NCI-H2171 treated with DMSO at 0.1 percent for 48 hours (cell line): Measurements from ENCODE around the gene NFIC.

ENCODE experiments used
- DNase-seq: peaks from one replicate; lab custom pipeline; 2025; lab: John Stamatoyannopoulos, UW

NFIC gene

DNA sequence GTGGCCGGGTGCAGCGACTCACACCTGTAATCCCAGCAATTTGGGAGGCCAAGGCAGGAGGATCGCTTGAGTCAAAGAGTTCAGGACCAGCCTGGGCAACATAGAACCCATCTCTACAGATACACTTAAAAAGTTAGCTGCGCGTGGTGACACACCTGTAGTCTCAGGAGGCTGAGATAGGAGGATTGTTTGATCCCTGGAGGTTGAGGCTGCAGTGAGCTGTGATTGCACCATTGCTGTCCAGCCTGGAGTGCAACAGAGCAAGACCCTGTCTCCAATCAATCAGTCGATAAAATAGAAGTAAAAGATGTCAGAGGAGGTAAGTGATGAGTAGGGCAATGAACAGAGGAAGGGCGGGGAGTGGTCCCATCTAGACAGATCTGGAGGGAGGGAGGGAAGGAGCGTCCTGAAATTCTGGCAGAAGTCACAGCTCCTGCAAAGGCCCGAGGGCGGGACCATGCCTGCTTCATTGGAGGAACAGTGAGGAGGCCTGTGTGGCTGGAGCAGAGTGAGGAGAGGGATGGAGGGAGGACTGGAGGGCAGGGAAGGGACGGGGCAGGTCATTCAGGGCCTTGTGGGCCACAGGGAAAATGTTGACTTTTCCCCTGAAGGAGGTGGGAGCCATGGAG lies 104.2 kb downstream of the NFIC start:
- no peak for DNase-seq

DNA sequence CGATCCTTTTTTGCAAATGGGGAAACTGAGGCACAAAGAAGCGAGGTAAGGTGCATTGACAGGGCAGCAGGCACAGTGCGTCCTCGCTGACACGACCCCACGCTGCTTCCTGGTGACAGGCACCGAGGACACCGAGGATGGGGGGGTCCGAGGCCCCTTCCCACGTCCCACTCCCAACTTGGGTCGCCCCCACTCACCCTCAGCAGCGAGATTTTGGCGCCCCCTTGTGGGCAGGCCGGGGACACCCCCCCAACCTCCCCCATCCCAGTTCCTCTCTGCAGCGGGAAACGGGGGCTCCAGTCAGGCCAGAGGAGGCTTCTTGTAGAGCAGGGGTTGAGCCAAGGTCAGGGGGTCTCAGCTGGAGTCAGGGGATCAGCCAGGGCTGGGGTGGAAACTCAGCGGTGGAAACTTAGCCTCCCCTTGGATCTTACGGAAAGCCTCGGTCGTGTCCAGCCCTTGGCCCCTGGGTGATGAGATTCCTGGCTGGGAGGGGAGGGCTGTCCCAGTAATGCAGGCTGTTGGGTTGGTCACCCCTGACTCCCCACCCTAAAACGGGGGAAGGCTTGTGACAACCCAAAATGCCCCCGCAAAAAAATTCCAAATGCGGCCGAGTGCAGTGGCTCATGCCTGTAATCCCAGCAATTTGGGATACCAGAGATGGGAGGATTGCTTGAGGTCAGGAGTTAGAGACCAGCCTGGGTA lies 105.7 kb downstream of the NFIC start:
- no peak for DNase-seq

DNA sequence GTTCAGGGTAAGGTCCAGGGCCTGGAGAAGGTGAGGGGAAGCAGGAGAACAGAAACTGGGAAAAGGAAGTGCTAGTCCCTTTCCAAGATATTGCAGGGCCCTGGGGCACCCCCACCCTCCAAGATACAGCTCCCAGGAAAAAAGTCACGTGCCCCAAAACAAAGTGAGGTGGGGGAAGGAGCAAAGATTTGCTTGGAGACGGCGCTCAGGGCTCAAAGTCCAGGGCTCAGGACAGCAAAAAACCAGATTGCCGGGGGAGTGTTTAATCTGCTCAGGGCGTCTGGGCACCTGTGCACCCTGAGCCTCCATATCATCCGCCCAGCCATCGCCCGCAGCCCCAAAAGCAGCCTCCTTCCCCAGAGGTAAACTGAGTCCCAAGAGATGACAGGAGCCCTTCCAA lies 107.6 kb downstream of the NFIC start:
- DNase-seq, result no peak

DNA sequence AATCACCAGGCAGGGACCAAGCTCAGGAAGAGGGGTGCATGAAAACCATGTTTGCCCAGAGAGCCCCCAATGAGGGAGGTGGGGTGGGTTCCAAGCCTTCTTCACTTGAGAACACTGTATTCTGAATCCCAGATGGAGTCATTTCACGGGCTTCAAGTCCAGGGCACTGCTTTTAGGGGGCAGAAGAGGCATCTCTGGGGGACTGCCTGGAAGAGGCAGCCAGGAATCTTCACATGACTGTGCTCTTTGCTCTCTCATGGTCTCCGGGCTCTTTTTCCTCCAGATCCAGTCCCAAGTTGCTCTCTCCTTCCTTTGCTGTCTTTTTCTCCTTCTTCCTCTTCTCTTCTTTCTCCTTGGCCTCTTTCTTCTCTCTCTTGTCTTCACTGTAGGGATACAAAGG lies 108.2 kb downstream of the NFIC start:
- no peak for DNase-seq

DNA sequence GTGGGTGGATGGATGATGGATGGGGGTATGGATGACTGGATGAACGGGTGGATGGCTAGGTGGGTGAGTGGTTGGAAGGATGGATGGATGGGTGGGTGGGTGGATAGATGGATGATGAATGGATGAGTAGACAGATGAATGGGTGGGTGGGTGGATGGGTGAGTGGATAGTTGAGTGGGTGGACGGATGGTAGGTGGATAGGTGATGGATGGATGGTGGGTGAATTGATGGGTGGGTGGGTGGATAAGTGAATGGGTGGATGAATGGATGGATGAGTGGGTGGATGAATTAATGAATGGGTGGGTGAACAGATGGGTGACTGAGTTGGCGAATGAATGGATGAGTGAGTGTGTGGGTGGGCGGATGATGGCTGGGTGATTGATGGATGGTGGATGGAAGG lies 109.1 kb downstream of the NFIC start:
- no peak for DNase-seq

DNA sequence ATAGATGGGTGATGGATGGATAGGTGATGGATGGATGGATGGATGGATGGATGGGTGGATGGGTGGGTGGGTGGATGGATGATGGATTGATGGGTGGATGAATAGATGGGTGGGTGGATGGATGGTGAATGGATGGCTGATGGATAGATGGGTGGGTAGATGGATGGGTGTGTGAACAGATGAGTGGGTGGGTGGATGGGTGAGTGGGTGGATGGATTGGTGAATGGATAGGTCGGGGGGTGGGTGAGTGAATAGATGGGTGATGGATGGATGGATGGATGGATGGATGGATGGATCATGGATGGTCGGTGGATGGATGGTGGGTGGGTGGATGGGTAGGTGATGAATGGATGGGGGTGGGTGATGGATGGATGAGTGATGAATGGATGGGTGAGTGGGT lies 110.4 kb downstream of the NFIC start:
- no peak for DNase-seq

DNA sequence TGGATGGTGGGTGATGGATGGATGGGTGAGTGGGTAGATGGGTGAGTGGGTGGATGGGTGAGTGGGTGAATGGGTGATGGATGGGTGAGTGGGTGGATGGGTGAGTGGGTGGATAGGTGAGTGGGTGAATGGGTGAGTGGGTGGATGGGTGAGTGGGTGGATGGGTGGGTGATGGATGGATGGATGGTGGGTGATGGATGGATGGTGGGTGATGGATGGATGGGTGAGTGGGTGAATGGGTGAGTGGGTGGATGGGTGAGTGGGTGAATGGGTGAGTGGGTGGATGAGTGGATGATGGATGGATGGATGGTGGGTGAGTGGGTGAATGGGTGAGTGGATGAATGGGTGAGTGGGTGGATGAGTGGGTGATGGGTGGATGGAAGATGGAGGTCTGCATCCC lies 111.1 kb downstream of the NFIC start:
- DNase-seq, result no peak

DNA sequence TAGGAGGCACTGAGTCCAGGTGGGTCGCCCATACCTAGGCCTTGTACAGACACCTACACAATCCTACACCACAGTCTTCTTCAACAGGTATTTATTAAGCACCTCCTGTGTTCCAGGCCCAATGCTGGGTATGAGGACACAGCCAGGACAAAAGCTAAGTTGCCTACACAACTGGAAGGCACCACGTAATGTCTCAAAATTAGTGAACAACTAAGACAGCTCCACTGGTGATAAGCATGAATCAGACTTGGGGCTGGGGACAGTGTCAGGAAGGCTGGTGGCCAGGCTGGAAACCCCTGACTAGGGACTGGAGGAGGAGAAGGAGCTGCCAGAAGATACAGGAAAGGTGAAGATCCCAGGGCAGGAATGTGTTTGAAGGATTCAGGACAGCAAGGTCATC lies 111.6 kb downstream of the NFIC start:
- DNase-seq, result no peak

DNA sequence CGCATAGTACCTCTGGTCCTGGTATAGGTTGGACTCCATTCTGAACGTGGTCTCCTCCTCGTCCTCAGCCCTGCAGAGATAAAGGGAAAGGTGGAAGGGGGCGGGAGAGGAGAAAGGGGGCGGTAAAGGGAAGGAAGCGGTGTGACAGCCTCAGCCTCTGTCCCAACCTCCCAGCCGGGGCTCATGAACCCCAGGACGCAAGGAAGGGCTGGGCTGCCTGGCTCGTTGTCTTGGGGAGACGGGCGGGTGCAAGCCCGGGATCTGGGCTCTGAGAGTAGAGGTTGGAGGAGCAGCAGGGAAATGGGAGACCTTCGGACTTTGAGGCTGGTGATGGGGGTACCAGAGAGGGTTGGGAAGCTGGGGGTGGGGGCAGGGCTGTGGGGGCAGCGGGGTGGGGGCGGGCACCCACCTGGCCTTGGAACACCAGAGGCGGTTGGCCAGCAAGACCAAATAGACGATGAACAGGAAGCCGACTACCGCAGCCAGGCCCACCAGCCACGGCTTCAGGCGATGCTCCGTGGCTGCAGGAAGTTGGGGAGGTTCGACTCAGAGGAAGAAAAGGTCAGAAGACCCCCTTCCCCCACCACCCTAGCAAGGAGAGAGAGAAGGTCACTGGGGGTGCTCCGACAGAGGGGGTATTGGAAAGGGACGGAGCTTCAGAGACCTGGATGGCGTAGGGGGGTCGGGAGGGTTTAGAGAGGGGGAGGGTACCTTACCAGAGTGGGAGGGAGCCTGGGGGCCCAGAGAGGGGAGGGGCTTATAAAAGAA lies 112.2 kb downstream of the NFIC start:
- DNase-seq, result no peak

DNA sequence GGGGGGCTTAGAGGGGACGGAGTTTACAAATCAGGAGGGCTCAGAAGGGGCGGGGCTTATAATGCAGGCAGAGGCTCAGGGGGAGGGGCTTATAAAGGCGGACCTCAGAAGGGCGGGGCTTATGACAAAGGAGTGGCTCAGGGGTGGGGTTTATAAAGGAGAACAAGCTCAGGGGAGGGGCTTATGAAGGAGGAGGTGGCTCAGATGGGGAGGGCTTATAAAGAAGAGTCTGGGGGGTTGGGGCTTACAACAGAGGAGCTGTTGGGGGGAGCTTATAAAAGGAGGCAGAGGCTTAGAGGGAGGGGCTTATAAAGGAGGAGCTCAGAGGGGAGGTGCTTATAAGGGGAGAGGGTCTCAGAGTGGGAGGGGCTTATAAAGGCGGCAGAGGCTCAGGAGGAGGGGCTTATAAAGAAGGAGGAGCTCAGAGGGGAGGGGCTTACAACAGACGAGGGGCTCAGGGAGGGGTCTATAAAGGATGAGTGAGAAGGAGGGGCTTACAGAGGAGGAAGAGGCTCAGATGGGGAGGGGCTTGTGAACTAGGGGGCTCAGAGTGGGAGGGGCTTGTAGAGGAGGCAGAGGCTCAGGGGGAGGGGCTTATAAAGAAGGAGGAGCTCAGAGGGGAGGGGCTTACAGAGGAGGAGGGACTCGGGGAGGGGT lies 112.9 kb downstream of the NFIC start:
- DNase-seq, result no peak

DNA sequence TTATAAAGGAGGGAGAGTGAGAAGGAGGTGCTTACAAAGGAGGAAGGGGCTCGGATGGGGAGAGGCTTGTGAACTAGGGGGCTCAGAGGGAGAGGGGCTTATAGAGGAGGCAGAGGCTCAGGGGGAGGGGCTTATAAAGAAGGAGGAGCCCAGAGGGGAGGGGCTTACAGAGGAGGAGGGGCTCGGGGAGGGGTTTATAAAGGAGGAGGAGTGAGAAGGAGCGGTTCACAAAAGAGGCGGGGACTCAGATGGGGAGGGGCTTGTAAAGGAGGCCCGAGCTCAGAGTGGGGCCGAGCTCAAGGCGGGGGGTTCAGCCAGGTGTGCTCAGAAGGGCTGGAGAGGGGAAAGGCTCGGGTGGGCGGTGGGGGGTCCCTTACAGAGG lies 113.4 kb downstream of the NFIC start:
- no peak for DNase-seq

DNA sequence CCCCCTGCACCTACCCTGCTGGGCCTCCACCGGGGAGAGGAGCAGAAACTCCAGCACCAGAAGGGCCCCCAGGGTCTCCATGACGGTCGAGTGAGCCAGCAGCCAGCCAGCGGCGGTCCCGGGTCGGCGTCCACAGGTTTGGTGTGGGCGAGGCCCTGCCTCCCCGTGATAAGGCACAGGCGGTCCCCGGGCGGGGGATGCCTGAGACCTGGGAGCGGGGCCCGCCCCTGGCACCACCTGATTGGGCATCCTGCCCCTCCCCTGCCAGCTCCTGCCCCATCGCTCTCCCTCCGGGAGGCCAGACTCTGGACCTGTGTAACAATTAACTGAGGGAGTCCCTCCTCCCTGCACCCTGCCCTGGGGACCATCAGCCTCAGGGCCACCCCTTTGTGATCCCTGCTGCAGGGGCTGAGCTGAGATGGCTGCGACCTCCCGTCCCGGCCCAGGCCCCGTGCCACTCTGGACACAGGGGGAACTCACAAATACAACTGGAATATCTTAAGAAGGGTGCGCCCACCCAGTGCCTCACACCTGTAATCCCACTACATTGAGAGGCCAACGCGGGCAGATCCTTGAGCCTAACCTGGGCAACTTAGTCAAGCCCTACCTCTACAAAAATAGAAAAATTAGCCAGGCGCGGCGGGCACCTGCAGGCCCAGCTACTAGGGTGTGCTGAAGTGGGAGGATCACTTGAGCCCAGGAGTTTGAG lies 114.2 kb downstream of the NFIC start, which contains the start of gene SMIM24:
Gene SMIM24, minus strand, starts transcription at position 143 of the 709 bp plus-strand sequence. Its CDS starts 62 bp downstream, at position 81.
- no peak for DNase-seq

DNA sequence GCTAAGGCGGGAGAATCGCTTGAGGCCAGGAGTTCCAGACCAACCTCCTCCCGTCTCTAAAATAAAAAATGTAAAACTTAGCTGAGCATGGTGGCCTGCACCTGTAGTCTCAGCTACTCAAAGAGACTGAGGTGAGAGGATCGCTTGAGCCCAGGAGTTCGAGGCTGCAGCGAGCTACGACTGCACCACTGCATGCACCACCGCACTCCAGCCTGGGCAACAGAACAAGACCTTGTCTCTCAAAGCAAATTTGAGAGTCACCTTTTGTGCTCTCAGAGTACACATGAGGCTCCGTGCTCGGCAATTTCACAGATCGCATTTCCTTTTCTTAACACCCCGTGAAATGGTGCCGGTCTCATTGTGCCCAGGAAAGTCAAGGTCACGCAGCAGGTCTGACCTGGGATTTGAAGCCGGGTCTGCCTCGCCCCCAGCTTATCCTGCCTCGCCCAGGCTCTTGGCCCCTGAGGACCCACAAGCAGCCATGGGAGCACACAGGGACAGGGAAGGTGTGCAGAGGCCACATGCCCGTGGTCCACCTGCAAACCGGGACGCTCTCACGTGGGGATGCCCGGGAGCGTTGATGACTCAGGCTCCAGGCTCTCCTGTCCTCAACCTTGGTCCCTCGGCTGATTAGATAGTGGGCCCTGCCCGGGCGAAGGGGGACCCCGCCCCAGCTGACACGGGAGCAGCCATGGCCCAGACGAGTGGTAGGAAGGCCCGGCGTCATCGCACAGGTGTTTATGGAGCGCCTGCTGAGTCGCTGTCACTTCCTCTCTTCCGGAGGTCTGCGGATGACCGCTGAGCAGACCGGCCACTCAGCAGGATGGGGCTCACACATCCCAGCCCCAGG lies 115.1 kb downstream of the NFIC start:
- no peak for DNase-seq

DNA sequence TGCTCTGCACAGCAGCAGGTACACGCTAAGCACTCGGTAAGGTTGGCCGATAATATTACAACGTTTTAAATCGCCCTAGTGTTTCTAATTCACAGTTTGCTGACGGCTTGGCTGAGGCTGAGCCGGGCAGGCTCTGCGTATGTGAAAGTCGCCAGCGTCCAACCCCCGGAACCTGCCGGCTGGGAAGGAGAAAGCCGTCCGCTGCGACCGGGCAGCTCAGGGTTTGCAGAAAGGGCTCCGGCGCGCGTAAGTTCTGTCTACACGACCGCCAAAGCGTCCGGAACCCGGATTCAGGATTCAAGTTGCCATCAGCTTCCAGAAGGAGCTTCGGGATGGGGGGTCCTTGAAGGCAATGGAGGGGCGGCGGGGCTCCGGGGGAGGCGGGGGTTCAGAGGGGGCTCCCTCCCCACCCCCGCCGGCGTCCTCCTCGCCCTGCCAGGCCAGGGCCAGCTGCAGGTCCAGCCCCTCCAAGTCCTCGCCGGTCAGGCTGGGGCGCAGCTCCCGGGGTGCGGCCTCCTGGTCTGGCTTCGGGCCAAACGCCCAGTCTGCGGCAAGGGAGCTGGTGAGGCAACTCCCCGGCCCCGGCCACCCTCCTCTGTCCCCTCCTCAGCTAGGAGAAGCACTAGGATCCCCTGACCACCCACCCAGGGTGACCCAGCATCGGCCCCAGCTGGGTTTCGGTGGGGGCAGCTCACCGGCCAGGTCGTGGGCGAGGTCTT lies 116.3 kb downstream of the NFIC start:
- no peak for DNase-seq

DNA sequence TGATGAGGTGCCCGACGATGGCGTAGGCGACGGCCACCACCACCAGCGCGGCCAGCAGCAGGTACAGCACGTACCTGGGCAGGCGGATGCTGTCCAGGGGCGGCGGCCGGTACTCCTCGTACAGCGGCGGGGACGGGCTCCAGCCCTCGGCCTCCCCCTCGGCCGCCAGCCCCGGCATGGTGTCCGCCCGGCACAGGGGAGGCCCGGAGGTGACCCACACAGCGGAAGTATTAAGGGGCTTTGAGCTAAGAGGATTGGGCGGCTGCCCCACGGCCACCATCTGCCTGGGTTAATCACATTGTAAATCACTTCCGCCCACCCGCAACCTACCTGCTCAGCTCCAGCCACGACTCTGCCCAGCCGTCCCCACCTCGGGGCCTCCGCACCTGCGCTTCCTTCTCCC lies 116.8 kb downstream of the NFIC start, which contains the start of gene SMIM44:
Gene SMIM44, minus strand, starts transcription at position 216 of the 403 bp plus-strand sequence. Its CDS starts 38 bp downstream, at position 178.
- DNase-seq, result no peak

DNA sequence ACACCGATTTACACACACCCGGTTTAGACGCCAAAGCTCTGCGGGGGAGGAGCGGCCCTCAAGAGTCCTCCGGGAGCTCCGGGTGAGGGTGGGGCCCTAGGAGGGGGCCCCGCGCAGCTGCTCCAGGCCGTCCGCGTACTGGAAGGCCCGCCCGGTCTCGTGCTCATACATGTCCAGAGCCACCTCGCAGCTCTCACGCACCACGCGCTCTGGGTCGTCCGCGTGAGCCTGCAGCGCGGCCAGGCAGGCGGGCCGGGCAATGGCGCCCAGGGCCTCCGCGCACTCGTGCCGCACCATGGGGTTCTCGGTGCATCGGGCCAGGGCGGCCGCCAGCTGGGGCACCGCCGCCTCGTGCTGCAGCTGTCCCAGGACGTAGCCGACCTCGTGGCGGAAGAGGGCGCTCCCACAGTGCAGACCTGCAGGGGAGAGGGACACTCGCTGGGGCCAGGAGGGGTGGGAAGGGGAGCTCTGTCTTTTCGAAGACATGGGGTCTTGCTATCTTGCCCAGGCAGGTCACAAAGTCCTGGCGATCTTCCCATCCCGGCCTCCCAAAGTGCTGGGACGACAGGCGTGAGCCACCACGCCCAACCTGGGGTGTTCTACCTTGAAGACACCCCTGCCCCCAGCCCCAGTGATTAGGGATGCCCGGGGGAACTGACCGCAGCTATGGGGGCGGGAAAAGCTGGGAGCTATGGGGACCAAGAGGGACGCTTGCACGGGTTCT lies 125.2 kb downstream of the NFIC start:
- no peak for DNase-seq

DNA sequence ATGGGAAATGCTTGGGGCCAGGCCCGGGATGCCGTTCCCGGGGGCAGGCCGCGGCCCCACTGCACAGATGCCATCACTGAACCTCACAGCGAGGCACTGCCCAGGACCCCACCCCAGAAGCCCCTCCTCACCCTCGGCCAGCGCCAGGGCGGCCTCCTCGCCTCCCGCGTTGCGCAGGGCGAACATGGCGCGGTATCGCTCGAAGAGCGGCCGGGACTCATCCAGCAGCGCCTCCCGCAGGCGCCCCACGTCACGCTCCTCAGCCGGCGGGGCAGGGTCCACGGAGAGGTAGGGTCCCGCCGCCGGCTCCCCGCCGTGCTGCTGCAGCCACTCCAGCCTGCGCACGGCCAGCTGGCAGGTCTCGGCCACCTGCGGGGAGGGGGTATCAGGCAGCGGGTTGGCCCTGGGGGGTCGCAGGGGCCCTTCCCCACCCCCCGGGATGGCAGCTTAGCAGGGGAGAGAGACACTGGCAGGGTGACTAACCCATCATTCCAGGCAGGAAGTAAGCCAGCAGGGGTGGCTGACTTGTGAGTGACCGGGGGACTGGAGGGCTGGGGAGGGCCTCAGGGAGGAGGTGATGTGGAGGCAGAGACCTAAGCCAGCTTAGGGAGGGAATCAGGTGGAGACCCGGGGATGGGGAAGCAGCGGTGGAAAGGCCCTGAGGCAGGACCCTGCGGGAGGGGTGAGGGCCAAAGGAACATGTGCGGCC lies 125.9 kb downstream of the NFIC start:
- no peak for DNase-seq

DNA sequence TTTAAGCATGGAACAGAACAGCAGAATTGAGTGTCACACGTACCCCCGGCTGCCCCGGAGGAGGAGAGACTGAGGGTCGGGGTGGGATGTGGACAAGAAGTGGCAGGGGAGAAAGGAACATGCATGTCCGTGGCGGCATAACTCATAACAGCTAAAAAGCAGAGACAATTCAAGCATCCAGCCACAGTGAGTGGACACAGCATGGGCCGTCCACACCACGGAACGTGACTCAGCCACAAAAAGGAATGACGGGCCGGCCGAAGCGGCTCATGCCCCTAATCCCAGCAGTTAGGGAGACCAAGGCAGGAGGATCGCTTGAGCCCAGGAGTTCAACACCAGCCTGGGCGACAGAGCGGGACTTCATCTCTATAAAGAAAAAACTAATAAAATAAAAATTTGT lies 126.5 kb downstream of the NFIC start:
- no peak for DNase-seq

DNA sequence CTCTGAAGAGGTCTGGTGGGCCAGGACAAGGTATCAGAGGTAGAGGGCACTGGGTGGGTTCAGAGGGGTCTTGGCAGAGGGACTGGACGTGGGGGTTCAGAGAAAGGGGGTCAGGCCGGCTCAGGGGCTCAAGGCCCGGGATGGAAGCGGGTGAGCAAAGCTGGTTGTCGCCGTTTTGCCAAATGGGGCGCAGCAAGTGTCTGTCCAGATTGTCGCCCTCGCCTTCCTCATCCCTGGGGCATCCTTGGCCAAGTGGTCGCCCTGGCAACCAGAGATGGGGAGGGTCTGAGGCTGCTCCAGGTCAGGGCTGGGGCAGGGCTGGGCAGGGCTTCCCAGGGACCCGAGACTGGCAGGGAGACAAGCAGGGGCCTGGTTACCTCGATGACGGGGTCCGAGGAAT lies 127.3 kb downstream of the NFIC start:
- no peak for DNase-seq
